ENCODE data around the gene BAHCC1. TPM values are rescaled to one million over a fixed set of nuclear protein-coding genes. Genes with fewer than 3 reads are reported as not detected.

The BAHCC1 gene
- total and polyA plus RNA-seq, 2 of the 8 experiments (the other 6 are each of a cell fraction or from before 2014, with no cell fraction given) = 0.26 to 0.58 TPM

DNA sequence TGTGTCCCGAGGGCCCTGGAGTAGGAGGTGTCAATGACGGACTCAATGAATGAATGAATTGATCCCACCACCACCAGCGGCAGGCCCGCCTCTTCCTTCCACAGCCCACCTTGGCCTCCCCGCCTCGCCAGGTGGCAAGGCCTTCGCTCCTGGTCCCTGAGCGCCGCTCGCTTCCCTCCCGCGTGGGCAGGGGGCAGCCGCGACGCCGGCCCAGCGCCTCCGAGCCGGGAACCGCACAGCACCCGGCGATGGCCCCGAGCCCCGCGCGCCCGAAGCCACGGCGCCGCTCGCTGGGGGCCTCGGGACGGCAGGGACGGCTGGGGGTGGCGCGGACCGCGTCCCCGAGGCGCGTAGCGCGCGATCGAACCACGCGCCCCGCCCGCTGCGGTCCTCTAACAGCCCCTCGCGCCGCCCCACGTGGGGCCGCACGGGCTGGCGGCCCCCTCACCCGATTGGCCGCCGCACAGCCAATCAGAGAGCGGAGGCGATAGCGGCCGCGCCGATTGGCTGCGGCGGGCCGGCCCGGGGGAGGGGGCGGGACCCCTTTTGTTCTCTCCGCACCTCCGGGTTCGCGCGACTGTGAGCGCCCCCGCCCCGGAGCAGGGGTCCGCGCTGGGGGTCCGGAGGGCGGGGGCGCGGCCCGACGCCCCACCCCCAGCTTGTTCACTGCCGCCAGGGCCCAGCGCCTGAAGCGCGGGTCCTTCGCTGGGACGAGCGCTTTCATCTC, 86.0 kb downstream of the BAHCC1 start (continued):
- TF ChIP-seq NANOG (IDR thresholded peaks at IDR 0.05; ENCODE audit: insufficient read depth, low read depth, low read length, poor library complexity, severe bottlenecking) (no peak), NRF1 (IDR thresholded peaks at IDR 0.05; ENCODE audit: low read depth, low read length) (no peak), BCL11A (IDR thresholded peaks at IDR 0.05; ENCODE audit: low read depth in 2 of 2, low read length in 2 of 2) (no peak), JUND (IDR thresholded peaks at IDR 0.05; ENCODE audit: low read length) (no peak), CHD2 (IDR thresholded peaks at IDR 0.05; ENCODE audit: low read length) (peak; percentile 70), ZNF274 (IDR thresholded peaks at IDR 0.05; ENCODE audit: borderline replicate concordance, extremely low read depth, low read length) (no peak), BRCA1 (IDR thresholded peaks at IDR 0.05; ENCODE audit: low read depth, low read length) (no peak), KDM4A (IDR thresholded peaks at IDR 0.05; ENCODE audit: low read depth, low read length, severe bottlenecking) (peak; percentile 93), CTBP2 (IDR thresholded peaks at IDR 0.05; ENCODE audit: borderline replicate concordance, insufficient read depth, insufficient read length, low read length) (no peak), SUZ12 (IDR thresholded peaks at IDR 0.05; ENCODE audit: low read length) (no peak)
- TF ChIP-seq, protein P1, sequence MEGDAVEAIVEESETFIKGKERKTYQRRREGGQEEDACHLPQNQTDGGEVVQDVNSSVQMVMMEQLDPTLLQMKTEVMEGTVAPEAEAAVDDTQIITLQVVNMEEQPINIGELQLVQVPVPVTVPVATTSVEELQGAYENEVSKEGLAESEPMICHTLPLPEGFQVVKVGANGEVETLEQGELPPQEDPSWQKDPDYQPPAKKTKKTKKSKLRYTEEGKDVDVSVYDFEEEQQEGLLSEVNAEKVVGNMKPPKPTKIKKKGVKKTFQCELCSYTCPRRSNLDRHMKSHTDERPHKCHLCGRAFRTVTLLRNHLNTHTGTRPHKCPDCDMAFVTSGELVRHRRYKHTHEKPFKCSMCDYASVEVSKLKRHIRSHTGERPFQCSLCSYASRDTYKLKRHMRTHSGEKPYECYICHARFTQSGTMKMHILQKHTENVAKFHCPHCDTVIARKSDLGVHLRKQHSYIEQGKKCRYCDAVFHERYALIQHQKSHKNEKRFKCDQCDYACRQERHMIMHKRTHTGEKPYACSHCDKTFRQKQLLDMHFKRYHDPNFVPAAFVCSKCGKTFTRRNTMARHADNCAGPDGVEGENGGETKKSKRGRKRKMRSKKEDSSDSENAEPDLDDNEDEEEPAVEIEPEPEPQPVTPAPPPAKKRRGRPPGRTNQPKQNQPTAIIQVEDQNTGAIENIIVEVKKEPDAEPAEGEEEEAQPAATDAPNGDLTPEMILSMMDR (IDR thresholded peaks at IDR 0.05; ENCODE audit: control extremely low read depth in 1 of 3, insufficient read depth in 1 of 3, low read depth in 1 of 3, low read length in 3 of 3) = no peak

All from H1 (cell line).